Measurements from ENCODE around the gene TBCK. TPM values are rescaled to one million over a fixed set of nuclear protein-coding genes. Genes with fewer than 3 reads are reported as not detected.

Gene TBCK
- total and polyA plus RNA-seq, 2 of the 13 experiments (the other 11 are each of a cell fraction or from before 2014, with no cell fraction given) = 51.0 to 62.4 TPM

DNA sequence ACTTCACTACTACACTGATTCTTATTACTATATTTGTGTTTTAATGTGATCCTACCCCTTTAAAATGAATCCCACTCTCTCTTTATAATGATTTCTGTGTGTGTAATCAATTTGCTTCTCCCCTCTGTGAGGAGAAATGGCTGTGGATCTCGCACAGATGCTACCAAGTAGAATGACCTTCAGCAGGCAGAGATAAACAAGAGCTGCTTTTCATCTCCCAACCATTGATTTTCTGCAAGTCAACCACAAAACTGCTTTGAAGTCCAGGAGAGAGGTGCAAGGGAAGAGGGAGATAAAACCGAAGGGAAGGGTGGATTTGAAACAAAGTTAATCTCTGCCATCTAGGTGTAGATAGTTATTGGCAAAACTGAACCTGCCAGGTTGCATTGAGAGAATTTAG, 279.2 kb downstream of the TBCK start (continued):
- TF ChIP-seq, protein P1, sequence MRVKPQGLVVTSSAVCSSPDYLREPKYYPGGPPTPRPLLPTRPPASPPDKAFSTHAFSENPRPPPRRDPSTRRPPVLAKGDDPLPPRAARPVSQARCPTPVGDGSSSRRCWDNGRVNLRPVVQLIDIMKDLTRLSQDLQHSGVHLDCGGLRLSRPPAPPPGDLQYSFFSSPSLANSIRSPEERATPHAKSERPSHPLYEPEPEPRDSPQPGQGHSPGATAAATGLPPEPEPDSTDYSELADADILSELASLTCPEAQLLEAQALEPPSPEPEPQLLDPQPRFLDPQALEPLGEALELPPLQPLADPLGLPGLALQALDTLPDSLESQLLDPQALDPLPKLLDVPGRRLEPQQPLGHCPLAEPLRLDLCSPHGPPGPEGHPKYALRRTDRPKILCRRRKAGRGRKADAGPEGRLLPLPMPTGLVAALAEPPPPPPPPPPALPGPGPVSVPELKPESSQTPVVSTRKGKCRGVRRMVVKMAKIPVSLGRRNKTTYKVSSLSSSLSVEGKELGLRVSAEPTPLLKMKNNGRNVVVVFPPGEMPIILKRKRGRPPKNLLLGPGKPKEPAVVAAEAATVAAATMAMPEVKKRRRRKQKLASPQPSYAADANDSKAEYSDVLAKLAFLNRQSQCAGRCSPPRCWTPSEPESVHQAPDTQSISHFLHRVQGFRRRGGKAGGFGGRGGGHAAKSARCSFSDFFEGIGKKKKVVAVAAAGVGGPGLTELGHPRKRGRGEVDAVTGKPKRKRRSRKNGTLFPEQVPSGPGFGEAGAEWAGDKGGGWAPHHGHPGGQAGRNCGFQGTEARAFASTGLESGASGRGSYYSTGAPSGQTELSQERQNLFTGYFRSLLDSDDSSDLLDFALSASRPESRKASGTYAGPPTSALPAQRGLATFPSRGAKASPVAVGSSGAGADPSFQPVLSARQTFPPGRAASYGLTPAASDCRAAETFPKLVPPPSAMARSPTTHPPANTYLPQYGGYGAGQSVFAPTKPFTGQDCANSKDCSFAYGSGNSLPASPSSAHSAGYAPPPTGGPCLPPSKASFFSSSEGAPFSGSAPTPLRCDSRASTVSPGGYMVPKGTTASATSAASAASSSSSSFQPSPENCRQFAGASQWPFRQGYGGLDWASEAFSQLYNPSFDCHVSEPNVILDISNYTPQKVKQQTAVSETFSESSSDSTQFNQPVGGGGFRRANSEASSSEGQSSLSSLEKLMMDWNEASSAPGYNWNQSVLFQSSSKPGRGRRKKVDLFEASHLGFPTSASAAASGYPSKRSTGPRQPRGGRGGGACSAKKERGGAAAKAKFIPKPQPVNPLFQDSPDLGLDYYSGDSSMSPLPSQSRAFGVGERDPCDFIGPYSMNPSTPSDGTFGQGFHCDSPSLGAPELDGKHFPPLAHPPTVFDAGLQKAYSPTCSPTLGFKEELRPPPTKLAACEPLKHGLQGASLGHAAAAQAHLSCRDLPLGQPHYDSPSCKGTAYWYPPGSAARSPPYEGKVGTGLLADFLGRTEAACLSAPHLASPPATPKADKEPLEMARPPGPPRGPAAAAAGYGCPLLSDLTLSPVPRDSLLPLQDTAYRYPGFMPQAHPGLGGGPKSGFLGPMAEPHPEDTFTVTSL (CRISPR knock-in tag; IDR thresholded peaks at IDR 0.05; ENCODE audit: borderline replicate concordance) = peak; percentile 97
- peak; percentile 79; the same call in 1 of the 2 replicates for TF ChIP-seq HOXD1 (CRISPR knock-in tag; IDR thresholded peaks at IDR 0.05)
- peak; percentile 60; the same call in 1 of the 2 replicates for TF ChIP-seq ZNF12 (CRISPR knock-in tag; IDR thresholded peaks at IDR 0.05)
- peak; percentile 80; the same call in 1 of the 2 replicates for TF ChIP-seq NR2F2 (IDR thresholded peaks at IDR 0.05; ENCODE audit: borderline replicate concordance, low read depth)
- TF ChIP-seq LCORL (IDR thresholded peaks at IDR 0.05) = 0 out of 2 replicates have a peak, but pooled peaks have one; percentile 38
- peak; percentile 85 for TF ChIP-seq LCORL (CRISPR knock-in tag; IDR thresholded peaks at IDR 0.05)
- TF ChIP-seq ZFP37 (CRISPR knock-in tag; IDR thresholded peaks at IDR 0.05; ENCODE audit: borderline replicate concordance) = 0 out of 2 replicates have a peak, but pooled peaks have one; percentile 32
- peak; percentile 81 for TF ChIP-seq RARA (CRISPR knock-in tag; IDR thresholded peaks at IDR 0.05)
- no peak for TF ChIP-seq PLSCR1 (CRISPR knock-in tag; IDR thresholded peaks at IDR 0.05; ENCODE audit: borderline replicate concordance)
- TF ChIP-seq, protein P2, sequence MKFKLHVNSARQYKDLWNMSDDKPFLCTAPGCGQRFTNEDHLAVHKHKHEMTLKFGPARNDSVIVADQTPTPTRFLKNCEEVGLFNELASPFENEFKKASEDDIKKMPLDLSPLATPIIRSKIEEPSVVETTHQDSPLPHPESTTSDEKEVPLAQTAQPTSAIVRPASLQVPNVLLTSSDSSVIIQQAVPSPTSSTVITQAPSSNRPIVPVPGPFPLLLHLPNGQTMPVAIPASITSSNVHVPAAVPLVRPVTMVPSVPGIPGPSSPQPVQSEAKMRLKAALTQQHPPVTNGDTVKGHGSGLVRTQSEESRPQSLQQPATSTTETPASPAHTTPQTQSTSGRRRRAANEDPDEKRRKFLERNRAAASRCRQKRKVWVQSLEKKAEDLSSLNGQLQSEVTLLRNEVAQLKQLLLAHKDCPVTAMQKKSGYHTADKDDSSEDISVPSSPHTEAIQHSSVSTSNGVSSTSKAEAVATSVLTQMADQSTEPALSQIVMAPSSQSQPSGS (CRISPR knock-in tag; IDR thresholded peaks at IDR 0.05) = peak; percentile 53; the same call in 1 of the 2 replicates
- no peak for TF ChIP-seq TAF15 (IDR thresholded peaks at IDR 0.05; ENCODE audit: low read depth, low read length, poor library complexity, severe bottlenecking)
- peak; percentile 81; the same call in 1 of the 2 replicates for TF ChIP-seq ZBTB34 (CRISPR knock-in tag; IDR thresholded peaks at IDR 0.05)
- peak; percentile 91 for TF ChIP-seq ZNF644 (CRISPR knock-in tag; IDR thresholded peaks at IDR 0.05; ENCODE audit: low read depth)
- peak; percentile 98 for TF ChIP-seq ARID5B (CRISPR knock-in tag; IDR thresholded peaks at IDR 0.05)
- peak; percentile 80; the same call in 1 of the 2 replicates for TF ChIP-seq MED13 (CRISPR knock-in tag; IDR thresholded peaks at IDR 0.05)
- TF ChIP-seq FOXA3 (CRISPR knock-in tag; IDR thresholded peaks at IDR 0.05) = peak; percentile 92
